PC-9 (cell line): ENCODE data around the gene SARS2.

Experiments
- EZH2 ChIP-seq: fragments of 200-600 bp; sonication (generic); IDR thresholded peaks from 2 replicates; pipeline ENCODE4 v1.8.0; 2017; ENCODE audit warnings: antibody characterized with exemption, low read depth
- TF ChIP-seq, protein P1 (sequence below): fragments of 200-600 bp; sonication (generic); conservative IDR thresholded peaks from 2 replicates; pipeline ENCODE4 v1.6.1; 2017; ENCODE audit warnings: mixed run types, antibody characterized with exemption, mild to moderate bottlenecking, moderate library complexity

DNA sequence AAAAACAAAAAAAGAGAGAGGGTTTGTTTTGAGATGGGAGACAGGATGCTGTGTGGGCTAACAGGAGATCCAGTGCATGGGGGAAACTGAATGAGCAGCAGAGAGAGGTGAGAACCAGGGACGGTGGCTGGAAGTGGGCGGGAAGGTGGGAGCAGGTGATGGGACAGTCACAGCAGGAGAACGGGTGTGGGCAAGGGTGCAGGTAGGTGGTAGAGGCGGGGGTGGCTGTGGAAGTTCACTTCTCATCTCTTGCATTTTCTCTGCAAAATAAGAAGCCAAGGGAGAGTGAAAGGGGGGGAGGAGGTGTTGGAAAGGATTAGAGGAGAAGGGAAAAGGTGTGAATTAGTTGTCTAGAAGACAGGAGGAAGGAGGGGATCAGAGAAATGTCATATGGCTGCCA lies 23.1 kb upstream of the SARS2 start:
- no peak for TF ChIP-seq EZH2
- TF ChIP-seq, protein P1, sequence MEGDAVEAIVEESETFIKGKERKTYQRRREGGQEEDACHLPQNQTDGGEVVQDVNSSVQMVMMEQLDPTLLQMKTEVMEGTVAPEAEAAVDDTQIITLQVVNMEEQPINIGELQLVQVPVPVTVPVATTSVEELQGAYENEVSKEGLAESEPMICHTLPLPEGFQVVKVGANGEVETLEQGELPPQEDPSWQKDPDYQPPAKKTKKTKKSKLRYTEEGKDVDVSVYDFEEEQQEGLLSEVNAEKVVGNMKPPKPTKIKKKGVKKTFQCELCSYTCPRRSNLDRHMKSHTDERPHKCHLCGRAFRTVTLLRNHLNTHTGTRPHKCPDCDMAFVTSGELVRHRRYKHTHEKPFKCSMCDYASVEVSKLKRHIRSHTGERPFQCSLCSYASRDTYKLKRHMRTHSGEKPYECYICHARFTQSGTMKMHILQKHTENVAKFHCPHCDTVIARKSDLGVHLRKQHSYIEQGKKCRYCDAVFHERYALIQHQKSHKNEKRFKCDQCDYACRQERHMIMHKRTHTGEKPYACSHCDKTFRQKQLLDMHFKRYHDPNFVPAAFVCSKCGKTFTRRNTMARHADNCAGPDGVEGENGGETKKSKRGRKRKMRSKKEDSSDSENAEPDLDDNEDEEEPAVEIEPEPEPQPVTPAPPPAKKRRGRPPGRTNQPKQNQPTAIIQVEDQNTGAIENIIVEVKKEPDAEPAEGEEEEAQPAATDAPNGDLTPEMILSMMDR: no peak
